ENCODE measurements around the gene MSI2. TPM values are rescaled to one million over a fixed set of nuclear protein-coding genes. Genes with fewer than 3 reads are reported as not detected.

Gene MSI2
- total RNA-seq, 3 donors from 2014 or later, result 40.6 to 56.2 (median 54.3) TPM

GRCh38 chr17:57416369-57416768, 160.0 kb downstream of the MSI2 start:
- Mint-ChIP-seq H3K27me3 (ENCODE audit: low read depth) (no peaks in the 10 kb centered on the region), H3K4me3 (no peak overlapping the region), H3K36me3 (ENCODE audit: insufficient read depth) (peaks cover 23% of the 10 kb centered on the region), H3K4me1 (ENCODE audit: low read depth) (peaks cover 7% of the 10 kb centered on the region), H3K9me3 (no peaks in the 10 kb centered on the region)
- ATAC-seq, result no peak
- DNase-seq, result no peak

DNA sequence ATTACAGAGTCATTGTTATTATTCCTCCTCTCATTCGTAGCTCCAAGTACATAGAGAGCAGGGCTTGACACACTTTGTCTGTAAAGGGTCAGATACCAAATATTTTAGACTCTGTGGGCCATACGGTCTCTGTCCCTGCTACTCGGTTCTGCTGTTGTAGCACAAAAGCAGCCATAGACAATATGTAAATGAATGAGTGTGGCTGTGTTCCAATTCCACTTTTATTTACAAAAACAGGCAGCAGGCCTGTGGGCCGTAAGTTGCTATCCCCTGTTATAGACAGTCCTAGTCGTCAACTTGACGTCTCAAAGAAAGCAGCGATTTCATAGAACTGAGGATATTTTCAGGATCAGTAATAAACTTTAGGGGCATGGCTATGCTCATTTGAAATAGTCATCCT, 161.6 kb downstream of the MSI2 start:
- DNase-seq (no peak), ATAC-seq (no peak)
- H3K4me3 Mint-ChIP-seq, result no peak overlapping the region
- H3K4me1 Mint-ChIP-seq (ENCODE audit: low read depth), result peaks cover 12% of the 10 kb centered on the region
- H3K9me3 Mint-ChIP-seq, result no peaks in the 10 kb centered on the region
- H3K36me3 Mint-ChIP-seq (ENCODE audit: insufficient read depth), result peaks cover 23% of the 10 kb centered on the region
- H3K27me3 Mint-ChIP-seq (ENCODE audit: low read depth), result no peaks in the 10 kb centered on the region

GRCh38 chr17:57418463-57419246, 162.3 kb downstream of the MSI2 start:
- peaks cover 19% of the 10 kb centered on the region for H3K4me1 Mint-ChIP-seq (ENCODE audit: low read depth)
- peaks cover 30% of the 10 kb centered on the region for H3K36me3 Mint-ChIP-seq (ENCODE audit: insufficient read depth)
- H3K9me3 Mint-ChIP-seq, result no peaks in the 10 kb centered on the region
- no peak for DNase-seq
- no peak overlapping the region for H3K4me3 Mint-ChIP-seq
- no peaks in the 10 kb centered on the region for H3K27me3 Mint-ChIP-seq (ENCODE audit: low read depth)
- ATAC-seq, result no peak

GRCh38 chr17:57419940-57420550, 163.7 kb downstream of the MSI2 start:
- peaks cover 32% of the 10 kb centered on the region for H3K4me1 Mint-ChIP-seq (ENCODE audit: low read depth)
- no peak overlapping the region for H3K4me3 Mint-ChIP-seq
- H3K36me3 Mint-ChIP-seq (ENCODE audit: insufficient read depth), result peaks cover 25% of the 10 kb centered on the region
- H3K9me3 Mint-ChIP-seq, result no peaks in the 10 kb centered on the region
- ATAC-seq (no peak), DNase-seq (no peak)
- H3K27me3 Mint-ChIP-seq (ENCODE audit: low read depth), result no peaks in the 10 kb centered on the region

DNA sequence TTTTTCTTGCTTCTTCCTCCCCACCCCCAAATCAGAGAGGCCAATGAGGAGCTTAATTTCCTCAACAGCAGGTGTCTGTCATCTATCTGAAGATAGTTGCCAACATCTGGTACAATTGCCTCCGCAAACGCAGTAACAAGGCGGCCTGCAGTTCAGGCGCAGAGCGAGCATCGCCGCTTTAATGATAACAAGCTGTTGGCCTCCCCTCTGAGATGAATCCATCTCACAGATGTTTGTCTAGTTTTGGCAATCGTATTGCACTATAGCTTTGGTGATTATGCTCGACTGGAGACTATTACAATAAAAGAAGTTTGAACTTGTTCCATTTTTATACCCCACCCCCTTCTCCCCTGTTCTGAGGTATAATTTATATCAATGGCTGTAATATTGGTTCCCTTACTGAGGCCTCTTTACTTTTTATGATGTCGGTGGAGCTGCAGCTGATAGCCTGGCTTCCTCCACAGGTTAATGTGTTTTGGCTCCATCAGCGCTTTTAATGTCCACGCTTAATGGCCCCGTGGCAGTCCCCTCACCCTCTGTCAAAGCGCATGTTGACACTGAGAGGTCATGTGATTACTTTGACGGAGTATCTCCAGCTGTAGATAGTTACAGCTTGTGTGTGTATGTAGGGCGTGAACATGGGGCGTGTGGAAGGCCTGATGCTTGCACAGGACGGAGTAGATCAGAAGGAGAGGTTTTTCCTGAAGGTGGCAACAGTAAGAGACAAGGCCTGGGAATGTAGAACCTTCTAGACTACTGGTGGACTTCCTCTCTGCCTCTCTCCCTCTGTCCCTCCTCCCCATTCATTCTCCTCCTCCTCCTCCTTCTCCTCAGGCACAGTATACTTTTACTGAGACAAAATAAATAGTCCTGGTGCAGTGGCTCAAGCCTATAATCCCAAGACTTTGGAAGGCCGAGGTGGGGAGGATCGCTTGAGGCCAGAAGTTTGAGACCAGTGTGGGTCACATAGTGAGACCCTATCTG, 164.7 kb downstream of the MSI2 start:
- Mint-ChIP-seq H3K9me3 (no peaks in the 10 kb centered on the region), H3K36me3 (ENCODE audit: insufficient read depth) (peaks cover 21% of the 10 kb centered on the region), H3K4me3 (no peak overlapping the region), H3K4me1 (ENCODE audit: low read depth) (peaks cover 39% of the 10 kb centered on the region), H3K27me3 (ENCODE audit: low read depth) (no peaks in the 10 kb centered on the region)
- ATAC-seq, result no peak
- no peak for DNase-seq

- Mint-ChIP-seq H3K4me1 (ENCODE audit: low read depth) (peaks cover 46% of the 10 kb centered on the region), H3K4me3 (no peak overlapping the region), H3K9me3 (no peaks in the 10 kb centered on the region), H3K36me3 (ENCODE audit: insufficient read depth) (peaks cover 16% of the 10 kb centered on the region), H3K27me3 (ENCODE audit: low read depth) (no peaks in the 10 kb centered on the region)
- ATAC-seq (peak; percentile 45 to 55), DNase-seq (no peak)
Observed at GRCh38 chr17:57422574-57423164, 166.3 kb downstream of the MSI2 start.

- DNase-seq (no peak), ATAC-seq (no peak)
- Mint-ChIP-seq H3K9me3 (no peaks in the 10 kb centered on the region), H3K4me1 (ENCODE audit: low read depth) (peaks cover 46% of the 10 kb centered on the region), H3K27me3 (ENCODE audit: low read depth) (no peaks in the 10 kb centered on the region), H3K36me3 (ENCODE audit: insufficient read depth) (peaks cover 14% of the 10 kb centered on the region), H3K4me3 (no peak overlapping the region)
Observed at GRCh38 chr17:57423541-57423940, 167.2 kb downstream of the MSI2 start.

DNA sequence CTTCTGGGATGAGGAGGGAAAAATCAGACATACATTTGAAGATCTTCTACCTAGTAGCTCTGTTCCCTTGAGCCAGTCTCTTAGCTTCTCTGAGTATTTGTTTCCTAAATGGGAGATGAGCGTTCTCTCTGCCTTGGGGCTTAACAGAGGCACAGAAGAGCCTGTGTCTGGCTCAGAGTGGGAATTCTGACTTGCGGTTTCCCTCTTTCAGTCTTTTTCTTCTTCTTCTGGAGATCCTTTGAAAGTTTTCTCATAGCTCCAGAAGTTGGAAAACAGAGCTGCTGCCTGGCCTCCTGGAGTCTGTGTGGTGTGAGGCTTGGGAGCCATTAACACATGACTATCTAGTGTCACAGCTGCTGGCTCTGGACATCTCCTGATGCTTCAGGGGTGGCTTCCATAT, 167.9 kb downstream of the MSI2 start:
- DNase-seq (no peak), ATAC-seq (no peak)
- no peaks in the 10 kb centered on the region for H3K9me3 Mint-ChIP-seq
- no peak overlapping the region for H3K4me3 Mint-ChIP-seq
- no peaks in the 10 kb centered on the region for H3K27me3 Mint-ChIP-seq (ENCODE audit: low read depth)
- H3K36me3 Mint-ChIP-seq (ENCODE audit: insufficient read depth), result peaks cover 16% of the 10 kb centered on the region
- peaks cover 46% of the 10 kb centered on the region for H3K4me1 Mint-ChIP-seq (ENCODE audit: low read depth)

DNA sequence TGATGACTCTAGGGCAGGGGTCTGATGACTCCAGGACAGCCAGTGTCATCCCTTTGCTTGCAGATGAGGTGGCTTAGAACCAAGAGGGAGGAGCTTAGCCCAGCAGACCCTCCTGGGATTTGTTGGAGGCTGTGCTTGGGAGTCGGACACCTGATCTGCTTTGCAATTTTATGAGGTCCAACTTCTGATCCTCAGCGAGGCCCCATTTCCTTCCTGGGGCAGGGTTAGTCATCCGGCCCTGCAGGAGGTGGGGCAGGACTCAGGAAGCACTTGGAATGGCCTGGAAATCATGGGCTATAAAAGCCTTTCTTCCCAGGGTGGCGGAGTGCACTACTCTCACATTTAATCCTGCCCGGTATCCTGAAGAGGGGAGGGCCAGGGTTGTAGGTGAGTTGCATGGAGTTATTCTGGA, 168.5 kb downstream of the MSI2 start:
- H3K36me3 Mint-ChIP-seq (ENCODE audit: insufficient read depth), result peaks cover 16% of the 10 kb centered on the region
- no peaks in the 10 kb centered on the region for H3K9me3 Mint-ChIP-seq
- peaks cover 44% of the 10 kb centered on the region for H3K4me1 Mint-ChIP-seq (ENCODE audit: low read depth)
- DNase-seq, result no peak
- H3K4me3 Mint-ChIP-seq, result no peak overlapping the region
- ATAC-seq, result no peak
- no peaks in the 10 kb centered on the region for H3K27me3 Mint-ChIP-seq (ENCODE audit: low read depth)

GRCh38 chr17:57425431-57425830, 169.1 kb downstream of the MSI2 start:
- Mint-ChIP-seq H3K4me1 (ENCODE audit: low read depth) (peaks cover 44% of the 10 kb centered on the region), H3K36me3 (ENCODE audit: insufficient read depth) (peaks cover 16% of the 10 kb centered on the region), H3K27me3 (ENCODE audit: low read depth) (no peaks in the 10 kb centered on the region), H3K4me3 (no peak overlapping the region), H3K9me3 (no peaks in the 10 kb centered on the region)
- ATAC-seq, result no peak
- no peak for DNase-seq

DNA sequence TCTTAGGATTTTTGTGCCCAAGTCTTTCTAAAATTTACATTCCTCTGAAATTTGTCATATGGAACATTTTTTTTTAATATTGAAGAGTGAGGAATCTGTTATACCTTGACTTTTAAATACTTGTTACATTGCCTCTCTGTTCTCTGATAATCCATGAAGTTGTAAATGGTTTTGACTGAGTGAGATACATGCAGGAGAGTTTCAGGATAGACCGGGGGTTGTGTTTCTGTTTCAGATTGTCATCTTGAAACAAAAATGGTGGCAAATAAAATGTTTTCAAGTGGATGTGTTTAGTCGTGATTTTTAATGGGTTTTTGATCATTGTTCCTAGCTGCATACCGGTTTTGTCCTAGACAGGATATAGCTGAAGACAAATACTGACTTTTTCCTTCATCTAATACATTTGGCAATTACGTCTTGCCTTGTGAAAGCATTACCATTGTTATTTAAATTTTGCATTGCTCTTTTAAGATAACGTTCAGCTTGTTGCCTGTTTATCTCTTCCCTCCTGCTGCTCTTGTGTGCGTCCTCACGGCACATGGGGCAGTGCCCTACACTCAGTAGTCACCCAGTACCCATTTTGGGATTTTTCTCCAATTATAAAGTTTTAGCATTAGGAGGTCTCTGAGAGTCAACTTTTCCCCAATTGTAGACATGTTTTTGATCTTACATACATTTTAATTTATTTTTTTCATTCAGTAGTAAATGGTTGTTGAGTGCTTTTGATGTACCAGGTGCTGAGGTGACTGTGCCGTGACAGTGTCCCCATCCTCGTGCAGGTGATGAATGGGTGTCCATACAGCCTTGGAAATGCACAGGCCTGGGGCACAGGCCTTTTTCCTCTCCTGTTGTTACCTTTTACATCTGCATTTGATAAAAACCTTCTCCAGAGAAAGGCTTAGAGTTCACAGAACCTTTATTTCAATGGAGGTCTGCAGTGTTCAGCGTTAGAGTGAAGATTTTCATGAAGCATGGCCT, 169.9 kb downstream of the MSI2 start:
- Mint-ChIP-seq H3K27me3 (ENCODE audit: low read depth) (no peaks in the 10 kb centered on the region), H3K4me3 (no peak overlapping the region), H3K4me1 (ENCODE audit: low read depth) (peaks cover 42% of the 10 kb centered on the region), H3K36me3 (ENCODE audit: insufficient read depth) (peaks cover 9% of the 10 kb centered on the region), H3K9me3 (no peaks in the 10 kb centered on the region)
- no peak for DNase-seq
- peak; percentile 65 to 67 for ATAC-seq

- DNase-seq (no peak), ATAC-seq (no peak)
- Mint-ChIP-seq H3K9me3 (no peaks in the 10 kb centered on the region), H3K4me3 (no peak overlapping the region), H3K4me1 (ENCODE audit: low read depth) (peaks cover 27% of the 10 kb centered on the region), H3K36me3 (ENCODE audit: insufficient read depth) (peaks cover 3% of the 10 kb centered on the region), H3K27me3 (ENCODE audit: low read depth) (no peaks in the 10 kb centered on the region)
Observed at GRCh38 chr17:57429966-57430365, 173.6 kb downstream of the MSI2 start.

GRCh38 chr17:57431415-57431814, 175.1 kb downstream of the MSI2 start:
- H3K4me1 Mint-ChIP-seq (ENCODE audit: low read depth), result peaks cover 19% of the 10 kb centered on the region

More at GRCh38 chr17:57431415-57431814, 175.1 kb downstream of the MSI2 start:
- Mint-ChIP-seq H3K4me3 (no peak overlapping the region), H3K36me3 (ENCODE audit: insufficient read depth) (peaks cover 6% of the 10 kb centered on the region), H3K27me3 (ENCODE audit: low read depth) (no peaks in the 10 kb centered on the region), H3K9me3 (no peaks in the 10 kb centered on the region)
- DNase-seq (no peak), ATAC-seq (no peak)

All from activated T-cell treated with anti-CD3 and anti-CD28 coated beads, Interleukin-2, amount 50 U/mL, for 4 hours (primary cell).